NCI-H748 (cell line): ENCODE measurements around the gene UMPS.
A peak's percentile ranks its signal among the peaks of the same experiment; 100 is the strongest.

ENCODE experiments used
- DNase-seq: peaks from one replicate; lab custom pipeline; 2025; ENCODE audit not compliant: unreplicated experiment; lab: John Stamatoyannopoulos, UW

Gene UMPS

DNA sequence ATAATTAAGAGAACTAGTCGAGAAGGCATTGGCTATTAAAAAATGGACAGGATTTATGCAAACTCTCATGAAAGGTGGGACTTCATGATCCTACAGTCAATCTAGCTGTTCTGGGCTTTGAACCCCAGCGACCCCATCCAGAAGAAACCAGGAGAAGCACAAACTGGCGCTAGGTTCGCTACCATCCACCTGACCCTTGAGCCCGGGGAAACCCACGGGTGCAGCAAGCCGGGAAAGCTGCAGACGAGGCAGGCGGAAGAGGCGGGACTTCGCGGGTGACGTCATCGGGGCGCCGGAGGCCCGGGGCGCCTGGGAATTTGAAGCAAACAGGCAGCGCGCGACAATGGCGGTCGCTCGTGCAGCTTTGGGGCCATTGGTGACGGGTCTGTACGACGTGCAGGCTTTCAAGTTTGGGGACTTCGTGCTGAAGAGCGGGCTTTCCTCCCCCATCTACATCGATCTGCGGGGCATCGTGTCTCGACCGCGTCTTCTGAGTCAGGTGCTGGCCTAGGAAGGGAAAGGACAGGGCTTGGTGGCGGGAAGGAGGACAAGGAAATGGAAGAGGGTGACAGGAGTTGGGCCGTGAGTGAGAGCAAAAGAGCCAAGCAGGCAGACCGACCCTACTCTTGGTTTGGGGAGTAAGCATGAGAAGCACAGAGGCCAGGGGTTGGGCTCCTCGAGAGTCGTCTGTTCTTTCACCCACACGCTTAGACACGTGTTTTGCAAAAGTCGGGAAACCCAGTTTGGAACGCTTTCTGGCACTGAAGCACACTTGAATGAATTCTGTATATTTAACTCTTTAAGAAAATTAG is at the start of gene UMPS:
TSS of gene UMPS (plus strand) at position 324 of the 812 bp plus-strand sequence. CDS start at position 344, 20 bp downstream.
- DNase-seq, result peak; percentile 87

DNA sequence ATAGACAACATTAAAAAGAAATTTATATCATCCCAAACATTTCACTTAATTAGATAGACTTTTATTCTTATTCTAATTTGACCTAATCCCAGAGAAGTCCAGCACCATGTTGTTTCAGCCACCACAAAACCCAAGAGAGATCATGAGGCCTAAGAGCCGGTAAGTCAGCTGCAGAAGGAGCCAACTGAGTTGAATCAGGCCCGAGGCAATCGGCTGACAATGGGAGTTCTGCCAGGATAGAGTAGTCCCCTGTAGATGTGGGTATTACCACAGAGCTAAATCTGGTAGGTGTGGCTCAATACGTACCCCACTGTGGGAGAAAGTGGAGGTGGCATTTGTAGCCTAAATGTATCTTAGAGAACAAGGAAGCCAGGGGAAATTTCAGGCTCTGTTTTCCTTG is 49.7 kb upstream of the UMPS start:
- DNase-seq, result no peak

DNA sequence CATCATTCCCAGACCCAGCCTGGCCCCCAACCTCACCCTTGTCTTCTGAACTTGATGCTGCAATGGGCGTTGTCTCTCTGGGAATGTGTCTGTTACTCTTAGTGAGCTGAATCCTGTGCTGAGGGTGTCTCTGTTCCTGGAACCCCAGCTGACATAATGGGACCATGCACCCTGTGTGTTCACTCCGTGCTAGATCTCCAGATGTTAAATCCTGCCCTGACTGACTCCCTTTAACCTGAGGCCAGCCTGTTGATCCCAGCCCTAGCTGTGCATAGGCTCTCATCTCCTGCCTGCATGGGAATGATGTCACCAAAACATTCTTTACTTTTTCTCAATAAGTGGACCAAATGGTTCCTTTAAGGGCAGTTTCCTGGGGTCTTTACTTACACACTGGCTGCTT is 48.0 kb upstream of the UMPS start:
- no peak for DNase-seq

DNA sequence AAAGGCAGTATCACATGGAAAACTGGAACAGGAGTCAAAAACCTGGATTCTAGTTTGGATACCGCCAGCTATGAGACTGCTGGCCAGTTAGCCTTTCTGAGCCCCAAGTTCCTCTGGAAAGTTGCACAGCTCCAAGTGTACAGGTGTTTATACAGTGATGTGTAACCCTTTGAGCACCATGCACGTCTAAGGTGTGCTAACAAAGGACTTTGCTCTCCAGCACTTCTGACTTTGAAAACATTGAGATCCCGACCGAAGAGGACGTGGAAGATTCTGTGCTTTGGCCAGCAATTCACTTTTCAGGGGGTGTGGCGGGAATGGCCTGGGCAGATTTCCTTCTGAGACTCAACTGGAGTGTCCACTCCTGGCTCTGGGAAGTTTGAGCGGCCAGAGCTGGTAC is 45.8 kb upstream of the UMPS start:
- no peak for DNase-seq

DNA sequence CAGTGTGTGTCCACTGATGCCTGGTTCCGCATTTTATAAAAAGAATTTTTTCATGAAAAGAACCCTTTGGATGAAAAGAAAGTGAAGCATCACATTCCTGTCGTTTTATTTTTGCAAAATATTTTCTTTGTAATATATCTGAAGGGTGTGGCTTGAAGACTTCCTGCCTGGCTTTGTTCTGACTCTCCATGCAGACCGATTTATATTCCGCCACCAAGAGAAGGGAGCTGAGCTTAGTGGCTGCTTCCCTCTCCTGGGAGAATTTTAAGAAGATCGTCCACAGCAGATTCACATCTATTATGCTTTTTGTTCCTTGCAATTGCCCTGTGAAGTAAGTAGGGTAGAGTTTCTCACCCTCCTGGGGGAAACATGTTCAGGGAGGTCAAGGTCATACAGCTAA is 45.2 kb upstream of the UMPS start:
- DNase-seq, result no peak

DNA sequence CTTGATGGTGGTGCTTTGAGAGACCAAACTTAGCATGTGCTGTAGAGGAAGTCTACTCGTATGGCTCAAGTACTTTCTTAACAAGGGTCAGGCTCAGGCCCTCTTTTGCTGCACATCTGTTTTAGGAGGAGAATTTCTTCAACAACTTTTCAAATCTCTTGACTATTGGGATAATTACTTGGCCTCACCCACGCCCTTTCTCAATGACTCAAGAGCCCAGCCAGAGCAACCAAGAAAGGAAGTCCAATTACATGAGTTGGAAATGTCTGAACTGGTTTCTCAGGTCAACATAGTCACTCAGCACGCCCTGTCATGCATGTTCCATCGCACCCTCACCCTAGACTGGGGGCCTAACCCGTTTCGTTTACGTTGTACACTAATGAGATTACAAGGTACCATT is 44.8 kb upstream of the UMPS start:
- DNase-seq, result no peak

DNA sequence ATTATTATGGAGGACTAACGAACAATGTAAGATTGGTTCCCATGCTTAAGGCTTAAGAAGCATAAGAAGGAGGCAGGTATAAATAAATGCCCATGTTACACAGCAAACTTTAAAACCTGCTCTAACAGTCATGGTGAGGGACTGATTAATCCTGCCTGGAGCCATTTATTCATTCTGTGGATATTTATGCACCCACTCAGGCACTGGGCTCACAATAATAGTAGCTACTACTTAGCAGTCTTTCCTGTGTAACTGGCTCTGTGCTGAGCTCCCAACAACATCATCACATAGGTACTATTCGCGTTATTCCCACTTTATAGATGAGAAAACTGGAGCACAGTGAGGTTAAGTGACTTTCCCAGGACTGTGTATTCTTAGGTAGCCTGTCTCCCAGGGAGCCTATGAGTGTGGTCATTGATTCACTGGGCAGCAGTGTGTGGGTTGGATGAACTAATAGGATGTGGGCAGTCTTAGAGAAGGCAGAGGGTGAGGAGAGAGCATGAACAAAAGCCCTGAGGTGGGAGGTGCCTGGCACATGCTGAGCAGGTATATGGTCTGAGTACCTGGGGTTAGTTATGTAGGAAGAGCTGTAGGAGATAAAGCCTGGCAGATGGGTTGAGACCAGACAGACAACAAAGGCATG is 44.1 kb upstream of the UMPS start:
- DNase-seq, result no peak

DNA sequence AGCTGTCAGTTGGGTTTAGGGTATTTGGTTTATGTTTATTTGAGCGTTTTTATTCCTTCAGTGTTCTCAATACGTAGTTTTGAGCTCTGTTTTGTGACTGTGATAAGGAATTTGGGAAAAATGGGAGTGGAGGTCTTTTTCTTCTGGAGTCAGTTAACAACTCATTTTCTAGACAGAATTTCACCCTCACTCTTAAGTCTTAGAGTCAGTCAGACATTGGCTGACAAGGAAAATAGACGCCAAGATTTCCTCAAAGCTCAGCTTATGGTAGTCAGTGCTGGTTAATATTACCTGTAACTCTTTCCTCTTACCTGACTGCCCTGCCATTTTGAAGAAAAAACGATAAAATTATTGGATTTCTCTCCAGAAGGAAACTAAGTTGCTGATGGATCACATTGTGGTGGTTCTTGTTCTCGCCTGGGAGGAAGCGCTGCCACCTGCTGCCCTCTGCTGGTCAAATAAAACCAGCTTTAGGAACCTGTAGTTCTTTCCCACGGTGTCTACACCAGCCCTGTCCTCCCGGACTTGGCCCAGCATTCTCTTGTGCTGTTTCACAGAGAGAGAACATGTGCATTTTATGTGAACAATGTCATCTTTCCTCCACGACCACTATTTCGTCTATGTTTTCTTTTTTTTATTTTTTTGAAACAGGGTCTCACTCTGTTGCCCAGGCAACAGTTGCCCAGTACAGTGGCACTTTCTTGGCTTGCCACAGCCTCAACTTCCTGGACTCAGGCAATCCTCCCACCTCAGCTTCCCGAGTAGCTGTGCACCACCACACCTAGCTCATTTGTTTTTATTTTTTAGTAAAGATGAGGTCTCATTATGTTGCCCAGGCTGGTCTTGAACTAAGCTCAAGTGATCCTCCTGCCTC is 41.4 kb upstream of the UMPS start:
- DNase-seq, result peak; percentile 52

DNA sequence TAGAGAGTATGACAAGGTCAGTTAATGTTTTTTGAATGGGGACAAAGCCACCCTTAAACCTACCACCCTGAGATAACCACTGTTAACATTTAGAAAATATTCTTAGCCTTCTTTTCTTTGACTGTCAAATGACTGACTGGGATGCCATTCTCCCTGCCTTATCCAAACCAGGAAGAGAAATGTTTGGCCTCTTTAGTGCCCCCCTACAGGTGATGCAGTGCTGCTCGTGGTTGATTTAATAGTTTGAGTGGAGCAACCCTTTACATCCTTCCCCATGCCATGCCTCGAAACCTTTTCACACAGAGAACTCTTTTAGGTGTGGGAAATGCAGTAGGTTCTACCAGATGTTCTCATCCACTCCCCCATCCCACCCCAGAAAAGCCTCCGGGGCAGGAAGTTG is 38.7 kb upstream of the UMPS start:
- DNase-seq, result no peak

DNA sequence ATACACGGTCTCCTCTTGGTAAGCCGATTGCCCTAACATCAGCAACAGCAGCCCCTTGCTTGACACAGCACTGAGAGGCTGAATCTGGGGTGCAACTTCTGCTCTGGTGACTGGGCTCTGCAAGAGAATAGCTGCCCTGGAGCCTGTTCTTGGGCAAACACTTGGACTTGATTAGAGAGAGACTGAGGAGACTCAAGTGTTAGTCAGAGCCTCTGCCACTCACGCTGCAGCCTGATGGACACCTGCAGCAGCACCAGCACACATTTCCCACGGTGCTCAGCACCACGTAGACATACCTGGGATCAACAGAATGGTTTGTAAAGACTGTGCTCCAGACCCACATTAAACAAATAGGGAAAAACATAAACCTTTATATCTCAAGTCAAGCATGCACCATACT is 35.8 kb upstream of the UMPS start:
- no peak for DNase-seq

DNA sequence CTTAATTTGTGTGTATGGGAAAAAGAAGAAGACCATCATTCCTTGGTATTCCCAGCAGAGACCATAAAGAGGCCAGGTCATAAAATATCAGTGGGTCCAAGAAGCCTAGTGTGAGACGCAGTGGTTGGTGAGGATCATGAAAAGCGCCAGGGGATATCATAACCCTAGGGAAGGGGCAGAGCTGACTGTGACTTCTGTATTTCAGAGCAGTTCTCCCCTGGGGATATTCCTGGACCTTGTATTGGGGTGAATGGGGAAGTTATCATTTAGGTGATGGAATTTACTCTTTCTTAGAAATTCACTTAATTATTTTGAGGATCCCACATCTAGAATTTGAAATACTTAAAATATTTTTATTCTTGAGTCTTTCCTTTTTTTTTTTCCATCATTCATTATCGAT is 34.9 kb upstream of the UMPS start:
- no peak for DNase-seq

DNA sequence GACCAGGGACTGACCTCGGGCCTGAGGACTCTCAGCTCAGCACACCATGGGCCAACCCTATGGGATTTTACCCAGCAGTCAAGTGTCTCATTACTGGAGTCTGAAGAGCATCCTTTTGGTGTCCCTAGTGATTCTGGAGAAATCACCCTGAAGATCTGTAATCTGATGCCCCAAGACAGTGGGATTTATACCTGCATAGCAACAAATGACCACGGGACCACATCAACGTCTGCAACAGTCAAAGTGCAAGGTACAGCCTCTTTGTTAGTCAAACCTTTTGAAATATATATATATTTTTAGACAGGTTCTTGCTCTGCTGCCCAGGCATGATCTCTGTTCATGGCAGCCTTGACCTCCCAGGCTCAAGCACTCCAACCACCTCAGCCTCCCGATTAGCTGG is 34.2 kb upstream of the UMPS start:
- no peak for DNase-seq

DNA sequence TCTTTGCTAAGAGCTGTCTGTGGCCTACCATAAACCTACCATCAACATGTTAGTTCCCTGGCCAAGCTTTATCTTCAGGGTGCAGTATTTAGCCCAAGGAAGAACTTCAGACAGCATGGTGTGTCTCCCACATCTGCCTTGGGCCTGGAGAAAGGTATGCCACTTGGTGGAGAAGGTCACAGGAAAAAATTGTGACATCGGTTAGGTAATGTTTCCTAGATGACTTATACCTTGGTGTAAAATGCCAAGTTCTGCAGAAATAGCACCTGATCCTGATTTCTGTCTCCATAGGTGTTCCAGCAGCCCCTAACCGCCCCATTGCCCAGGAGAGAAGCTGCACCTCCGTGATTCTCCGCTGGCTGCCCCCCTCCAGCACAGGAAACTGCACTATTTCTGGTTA is 33.0 kb upstream of the UMPS start:
- DNase-seq, result no peak

DNA sequence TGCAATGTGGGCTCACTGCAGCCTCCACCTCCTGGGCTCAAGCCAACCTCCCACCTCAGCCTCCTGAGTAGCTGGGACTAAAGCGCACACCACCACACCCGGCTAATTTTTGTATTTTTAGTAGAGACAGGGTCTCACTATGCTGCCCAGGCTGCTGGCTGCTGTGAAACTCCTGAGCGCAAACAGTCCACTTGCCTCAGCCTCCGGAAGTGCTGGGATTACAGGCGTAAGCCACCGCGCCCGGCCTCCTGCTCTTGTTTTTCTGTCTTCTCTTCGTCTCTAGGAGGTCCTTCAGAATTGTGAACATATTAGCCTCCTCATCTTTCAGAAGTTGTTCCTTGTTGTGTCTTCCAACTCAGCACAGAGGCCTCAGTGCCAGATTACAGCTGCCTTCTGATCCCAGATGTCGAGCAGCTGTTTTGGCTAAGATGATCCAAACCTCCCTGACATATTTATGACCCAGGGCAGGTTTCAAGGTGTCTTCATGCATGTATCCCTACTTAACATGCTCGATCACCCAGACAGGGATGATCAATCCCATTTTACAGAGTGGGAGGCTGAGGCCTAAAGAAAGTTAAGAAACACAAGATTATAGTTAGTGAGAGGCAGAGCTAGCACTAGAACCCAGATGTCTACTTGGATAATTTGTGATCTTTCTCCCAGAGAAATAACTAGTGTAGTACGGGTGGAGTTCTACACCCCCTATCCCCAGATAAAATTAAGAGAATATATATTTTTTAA is 32.1 kb upstream of the UMPS start:
- no peak for DNase-seq

DNA sequence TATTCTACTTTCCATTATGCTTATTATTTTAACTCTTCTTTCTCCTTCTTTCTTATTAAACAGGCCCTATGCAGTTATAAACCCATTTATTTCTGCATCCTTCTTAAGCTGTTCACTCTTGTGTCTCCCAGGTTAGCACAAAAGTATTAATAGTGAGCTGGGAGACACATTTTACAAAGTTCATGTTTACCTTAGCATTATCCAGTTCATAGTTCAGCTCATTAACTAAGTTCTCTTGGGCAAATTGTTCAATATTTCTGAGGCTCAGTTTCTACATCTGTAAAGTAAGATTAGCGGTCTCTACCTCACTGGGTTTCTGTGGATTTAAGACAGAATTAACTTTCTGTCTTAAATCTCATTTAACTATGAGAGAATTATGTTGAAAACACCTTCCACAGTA is 31.2 kb upstream of the UMPS start:
- DNase-seq, result no peak

DNA sequence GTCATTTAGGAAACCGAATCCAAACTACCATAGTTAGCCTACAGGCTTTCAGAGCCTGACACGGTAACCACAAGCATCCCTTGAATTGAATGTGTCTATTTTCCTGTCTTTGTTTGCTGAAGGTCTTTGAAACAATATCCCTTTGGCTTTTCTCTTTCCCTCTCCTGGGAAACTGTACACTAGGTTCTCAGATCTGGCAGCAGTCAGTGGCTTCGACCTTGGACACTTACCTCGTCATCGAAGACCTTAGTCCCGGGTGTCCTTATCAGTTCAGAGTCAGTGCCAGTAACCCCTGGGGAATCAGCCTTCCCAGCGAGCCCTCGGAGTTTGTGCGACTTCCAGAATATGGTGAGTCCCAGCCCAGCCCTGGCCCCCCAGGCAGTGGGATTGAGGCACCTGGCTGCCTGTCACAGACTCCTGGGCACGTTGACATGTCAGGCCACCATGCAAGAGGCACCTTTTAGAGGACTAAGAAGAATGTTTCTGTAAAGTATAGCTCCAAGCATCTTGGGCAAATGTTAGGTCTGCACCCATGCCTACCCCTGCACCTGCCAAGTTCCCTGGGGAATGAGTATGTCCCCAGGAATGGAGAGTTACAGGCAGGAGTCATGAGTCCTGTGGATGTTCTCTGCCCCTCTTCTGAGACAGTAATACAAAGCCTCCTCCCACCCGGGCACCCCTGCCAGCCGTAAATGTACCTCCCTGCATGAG is 30.4 kb upstream of the UMPS start:
- no peak for DNase-seq

DNA sequence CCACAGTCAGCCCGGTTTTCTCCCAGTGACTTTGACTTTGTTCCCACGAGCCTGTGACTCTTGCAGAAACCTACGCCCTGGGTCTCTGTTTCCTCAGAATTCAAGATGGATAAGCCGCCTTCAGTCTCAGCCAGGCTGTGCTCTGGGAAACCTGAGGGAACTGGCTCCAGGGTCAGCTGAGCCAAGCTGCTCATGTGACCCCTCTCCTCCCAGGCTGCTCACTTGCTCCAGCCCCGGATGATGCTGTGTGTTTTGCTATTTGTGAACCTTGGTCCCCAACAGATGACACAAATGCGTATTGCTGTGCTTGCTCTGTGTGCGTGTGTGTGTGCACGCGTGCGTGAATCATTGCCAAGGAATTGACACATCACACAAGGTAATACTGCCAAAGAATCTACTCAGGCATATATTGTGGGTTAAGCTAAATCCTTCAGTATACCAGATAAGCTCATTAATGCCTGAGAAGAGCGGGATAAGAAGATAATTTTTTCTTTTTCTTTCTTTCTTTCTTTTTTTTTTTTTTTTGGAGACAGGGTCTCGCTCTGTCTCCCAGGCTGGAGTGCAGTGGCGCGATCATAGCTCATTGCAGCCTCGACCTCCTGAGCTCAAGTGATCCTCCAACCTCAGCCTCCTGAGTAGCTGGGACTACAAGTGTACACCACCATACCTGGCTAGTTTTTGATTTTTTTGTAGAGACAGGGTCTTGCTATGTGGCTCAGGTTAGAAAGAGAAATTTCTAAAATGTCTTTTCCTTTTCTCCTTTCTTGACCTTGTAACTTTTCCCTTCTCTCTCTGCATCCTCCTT is 29.2 kb upstream of the UMPS start:
- no peak for DNase-seq

DNA sequence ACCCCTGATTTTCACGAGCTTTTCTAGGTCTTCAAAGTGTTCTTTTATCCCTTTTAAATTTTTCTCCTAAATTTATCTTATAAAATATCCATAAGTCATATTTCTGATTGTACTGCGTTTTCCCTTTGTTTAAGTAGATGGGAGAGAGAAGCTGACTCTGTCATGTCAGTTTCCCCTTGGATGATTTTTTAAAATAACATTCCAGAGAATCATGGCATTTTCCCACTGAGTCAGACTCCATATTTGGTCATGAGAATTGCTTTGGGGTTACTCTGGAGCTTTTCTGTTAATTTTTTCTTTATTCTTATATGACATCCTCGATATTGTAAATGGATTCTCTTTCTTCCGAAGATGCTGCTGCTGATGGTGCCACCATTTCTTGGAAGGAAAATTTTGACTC is 28.6 kb upstream of the UMPS start:
- no peak for DNase-seq

DNA sequence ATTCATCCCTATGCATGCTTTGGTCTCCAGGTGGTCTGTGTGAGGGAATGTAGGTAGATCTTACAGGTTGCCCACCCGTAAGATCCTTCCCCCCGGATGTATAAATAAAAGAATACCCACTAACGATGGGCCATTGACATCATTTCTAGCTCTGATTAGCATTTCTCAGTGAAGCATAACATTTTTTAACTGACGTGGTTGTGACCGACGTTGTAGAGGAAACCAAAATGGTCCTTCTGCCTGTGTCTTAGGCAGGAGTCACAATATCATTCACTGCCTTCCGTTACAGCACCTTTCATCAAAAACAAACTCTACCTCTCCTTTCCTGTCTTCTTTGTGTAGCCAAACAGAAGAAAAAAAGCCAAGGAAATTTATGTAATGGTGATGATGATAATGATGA is 27.3 kb upstream of the UMPS start:
- DNase-seq, result no peak

DNA sequence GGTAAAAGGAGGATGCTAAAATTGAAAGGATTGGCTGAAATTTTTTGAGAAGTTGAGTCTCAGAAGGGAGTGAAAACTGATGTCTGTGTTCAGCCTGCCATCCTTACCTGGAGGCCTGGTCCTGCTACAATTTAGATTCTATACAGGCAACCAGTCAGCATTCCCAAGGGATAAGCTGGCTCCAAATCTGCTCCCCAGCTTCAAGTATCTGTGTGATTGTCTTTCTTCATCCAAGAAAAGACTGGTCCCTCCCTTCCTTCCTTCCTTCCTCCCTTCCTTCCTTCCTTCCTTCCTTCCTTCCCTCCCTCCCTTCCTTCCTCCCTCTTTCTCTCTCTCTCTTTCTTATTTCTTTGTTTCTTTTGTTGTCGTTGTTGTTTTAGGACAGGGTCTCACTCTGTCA is 24.7 kb upstream of the UMPS start:
- DNase-seq, result no peak
